ENCODE results near the gene AGPS.
"Not testable (repeated sequence)": the region's sequence is repeated elsewhere in the genome, so short reads cannot be mapped to it uniquely, and the experiment has no call there.

- TF ChIP-seq, protein P1, sequence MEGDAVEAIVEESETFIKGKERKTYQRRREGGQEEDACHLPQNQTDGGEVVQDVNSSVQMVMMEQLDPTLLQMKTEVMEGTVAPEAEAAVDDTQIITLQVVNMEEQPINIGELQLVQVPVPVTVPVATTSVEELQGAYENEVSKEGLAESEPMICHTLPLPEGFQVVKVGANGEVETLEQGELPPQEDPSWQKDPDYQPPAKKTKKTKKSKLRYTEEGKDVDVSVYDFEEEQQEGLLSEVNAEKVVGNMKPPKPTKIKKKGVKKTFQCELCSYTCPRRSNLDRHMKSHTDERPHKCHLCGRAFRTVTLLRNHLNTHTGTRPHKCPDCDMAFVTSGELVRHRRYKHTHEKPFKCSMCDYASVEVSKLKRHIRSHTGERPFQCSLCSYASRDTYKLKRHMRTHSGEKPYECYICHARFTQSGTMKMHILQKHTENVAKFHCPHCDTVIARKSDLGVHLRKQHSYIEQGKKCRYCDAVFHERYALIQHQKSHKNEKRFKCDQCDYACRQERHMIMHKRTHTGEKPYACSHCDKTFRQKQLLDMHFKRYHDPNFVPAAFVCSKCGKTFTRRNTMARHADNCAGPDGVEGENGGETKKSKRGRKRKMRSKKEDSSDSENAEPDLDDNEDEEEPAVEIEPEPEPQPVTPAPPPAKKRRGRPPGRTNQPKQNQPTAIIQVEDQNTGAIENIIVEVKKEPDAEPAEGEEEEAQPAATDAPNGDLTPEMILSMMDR (IDR thresholded peaks at IDR 0.05): not testable (repeated sequence)
- TF ChIP-seq POLR2A (IDR thresholded peaks at IDR 0.05): not testable (repeated sequence)
Measured at GRCh38 chr2:177350624-177351023, 41.9 kb upstream of the AGPS start.
